AG09309 (cell line): ENCODE data around the gene ST6GAL1.
"Not testable (repeated sequence)": the region's sequence is repeated elsewhere in the genome, so short reads cannot be mapped to it uniquely, and the experiment has no call there.

Experiments used
- DNase-seq: peaks from one replicate; pipeline ENCODE4 v3.0.0-alpha.2; 2010; ENCODE audit warnings: low read depth
- H3K4me3 ChIP-seq: 2 replicates; pipeline ENCODE4 v1.5.1; 2011; ENCODE audit warnings: mild to moderate bottlenecking, low read depth, low read length, moderate library complexity; ENCODE audit not compliant: control insufficient read depth
- CTCF ChIP-seq: IDR thresholded peaks from 2 replicates; pipeline ENCODE4 v1.5.1; 2011; ENCODE audit warnings: mild to moderate bottlenecking, low read depth, low read length, inconsistent platforms; ENCODE audit not compliant: insufficient read depth, control insufficient read depth; ENCODE audit errors: missing control alignments

The ST6GAL1 gene

GRCh38 chr3:187046033-187046432 is 115.7 kb downstream of the ST6GAL1 start:
- no peak for TF ChIP-seq CTCF
- no peak overlapping the region for H3K4me3 ChIP-seq
- no peak for DNase-seq

- no peak for DNase-seq
- TF ChIP-seq CTCF = no peak
- H3K4me3 ChIP-seq = no peak overlapping the region
These were observed 119.3 kb downstream of the ST6GAL1 start for GRCh38 chr3:187049462-187050101.

- no peak for DNase-seq
- no peak overlapping the region for H3K4me3 ChIP-seq
- no peak for TF ChIP-seq CTCF
These were observed 120.7 kb downstream of the ST6GAL1 start for GRCh38 chr3:187051066-187051465.

- no peak overlapping the region for H3K4me3 ChIP-seq
- no peak for TF ChIP-seq CTCF
- no peak for DNase-seq
These were observed 121.5 kb downstream of the ST6GAL1 start for GRCh38 chr3:187051724-187052366.

- not testable (repeated sequence) for H3K4me3 ChIP-seq, DNase-seq
These were observed 122.1 kb downstream of the ST6GAL1 start for GRCh38 chr3:187052427-187052826.

GRCh38 chr3:187054433-187054832 is 124.1 kb downstream of the ST6GAL1 start:
- DNase-seq, H3K4me3 ChIP-seq: not testable (repeated sequence)

- not testable (repeated sequence) for DNase-seq, H3K4me3 ChIP-seq
These were observed 127.5 kb downstream of the ST6GAL1 start for GRCh38 chr3:187057803-187058202.

- no peak overlapping the region for H3K4me3 ChIP-seq
- TF ChIP-seq CTCF = no peak
- no peak for DNase-seq
These were observed 131.4 kb downstream of the ST6GAL1 start for GRCh38 chr3:187061748-187062147.
